Measurements from ENCODE around the gene PRUNE2. TPM values are rescaled to one million over a fixed set of nuclear protein-coding genes. Genes with fewer than 3 reads are reported as not detected.

Gene PRUNE2
- polyA plus RNA-seq, 3 donors, result 0.72 to 1.8 (median 1.5) TPM

GRCh38 chr9:76873821-76874220, 32.1 kb downstream of the PRUNE2 start:
- H3K9me3 ChIP-seq (replicated peaks in 1 of 2; ENCODE audit: control insufficient read depth in 1 of 2, insufficient read depth in 1 of 2, low read length in 2 of 2), result no peaks in the 10 kb centered on the region
- WGBS (ENCODE audit: insufficient coverage), result no CpG with 5 or more reads among the region's 2 CpGs
- H3K36me3 ChIP-seq (replicated peaks in 1 of 2; ENCODE audit: control insufficient read depth in 1 of 2, insufficient read depth in 2 of 2, low read length in 2 of 2), result no peaks in the 10 kb centered on the region
- no peak overlapping the region for H3K4me2 ChIP-seq (replicated peaks; ENCODE audit: extremely low read depth, low read length, poor library complexity, severe bottlenecking)
- Mint-ChIP-seq H3K27me3 (ENCODE audit: low read depth in 3 of 3) (peaks cover 6 to 11% (median 8%) of the 10 kb centered on the region in 3 donors), H3K4me1 (no peaks in the 10 kb centered on the region), H3K36me3 (no peaks in the 10 kb centered on the region), H3K27ac (no peak overlapping the region), H3K9me3 (no peaks in the 10 kb centered on the region), H3K4me3 (no peak overlapping the region)
- H3K27ac ChIP-seq (ENCODE audit: low read depth in 1 of 2, low read length in 2 of 2), result no peak overlapping the region
- H3K4me1 ChIP-seq (ENCODE audit: control insufficient read depth in 1 of 2, insufficient read depth in 2 of 2, low read length in 2 of 2), result no peaks in the 10 kb centered on the region
- DNase-seq, result no peak
- no peak overlapping the region for H2AFZ ChIP-seq (ENCODE audit: insufficient read depth, low read depth, low read length, poor library complexity, severe bottlenecking)
- H3K79me2 ChIP-seq (ENCODE audit: insufficient read depth, low read length), result no peaks in the 10 kb centered on the region
- TF ChIP-seq CTCF (IDR thresholded peaks at IDR 0.05), result no peak
- no peak overlapping the region for H3K9ac ChIP-seq (ENCODE audit: insufficient read depth, low read length, poor library complexity, severe bottlenecking)
- H4K20me1 ChIP-seq (ENCODE audit: insufficient read depth, low read length), result no peaks in the 10 kb centered on the region
- no peak overlapping the region for H3K4me3 ChIP-seq (replicated peaks in 1 of 3; ENCODE audit: low read depth in 2 of 3, low read length in 3 of 3)
- intact Hi-C loops (cut with micrococcal nuclease), result no loop called here
- peaks cover 0 to 2% of the 10 kb centered on the region in 2 donors for H3K27me3 ChIP-seq (ENCODE audit: control insufficient read depth in 2 of 2, insufficient read depth in 2 of 2, low read length in 2 of 2)

GRCh38 chr9:76873056-76873792, 32.7 kb downstream of the PRUNE2 start:
- H3K9me3 ChIP-seq (replicated peaks in 1 of 2; ENCODE audit: control insufficient read depth in 1 of 2, insufficient read depth in 1 of 2, low read length in 2 of 2), result no peaks in the 10 kb centered on the region
- no peak overlapping the region for H3K9ac ChIP-seq (ENCODE audit: insufficient read depth, low read length, poor library complexity, severe bottlenecking)
- no peak for DNase-seq
- no peaks in the 10 kb centered on the region for H3K79me2 ChIP-seq (ENCODE audit: insufficient read depth, low read length)
- H3K4me2 ChIP-seq (replicated peaks; ENCODE audit: extremely low read depth, low read length, poor library complexity, severe bottlenecking), result no peak overlapping the region
- H4K20me1 ChIP-seq (ENCODE audit: insufficient read depth, low read length), result no peaks in the 10 kb centered on the region
- Mint-ChIP-seq H3K36me3 (no peaks in the 10 kb centered on the region), H3K27me3 (ENCODE audit: low read depth in 3 of 3) (peaks cover 7 to 11% (median 8%) of the 10 kb centered on the region in 3 donors), H3K4me3 (no peak overlapping the region), H3K27ac (no peak overlapping the region), H3K9me3 (no peaks in the 10 kb centered on the region), H3K4me1 (no peaks in the 10 kb centered on the region)
- no peak overlapping the region for H3K27ac ChIP-seq (ENCODE audit: low read depth in 1 of 2, low read length in 2 of 2)
- H3K4me1 ChIP-seq (ENCODE audit: control insufficient read depth in 1 of 2, insufficient read depth in 2 of 2, low read length in 2 of 2), result no peaks in the 10 kb centered on the region
- no peaks in the 10 kb centered on the region for H3K36me3 ChIP-seq (replicated peaks in 1 of 2; ENCODE audit: control insufficient read depth in 1 of 2, insufficient read depth in 2 of 2, low read length in 2 of 2)
- TF ChIP-seq CTCF (IDR thresholded peaks at IDR 0.05), result no peak
- intact Hi-C loops (cut with micrococcal nuclease), result no loop called here
- 39% methylated on average over 5 of the region's 13 CpGs for WGBS (ENCODE audit: insufficient coverage)
- no peak overlapping the region for H2AFZ ChIP-seq (ENCODE audit: insufficient read depth, low read depth, low read length, poor library complexity, severe bottlenecking)
- H3K27me3 ChIP-seq (ENCODE audit: control insufficient read depth in 2 of 2, insufficient read depth in 2 of 2, low read length in 2 of 2), result peaks cover 0 to 2% of the 10 kb centered on the region in 2 donors
- H3K4me3 ChIP-seq (replicated peaks in 1 of 3; ENCODE audit: low read depth in 2 of 3, low read length in 3 of 3), result no peak overlapping the region

All from CD14-positive monocyte (primary cell).